Measurements from ENCODE around the gene RYR3.

Gene RYR3

GRCh38 chr15:33395846-33396245, 85.1 kb downstream of the RYR3 start:
- Histone ChIP-seq H3K27ac (no peak overlapping the region), H3K9me3 (no peaks in the 10 kb centered on the region), H3K36me3 (no peaks in the 10 kb centered on the region), H3K4me3 (no peak overlapping the region), H3K4me1 (no peaks in the 10 kb centered on the region), H3K27me3 (no peaks in the 10 kb centered on the region)
- DNase-seq: no peak
- TF ChIP-seq, protein P1, sequence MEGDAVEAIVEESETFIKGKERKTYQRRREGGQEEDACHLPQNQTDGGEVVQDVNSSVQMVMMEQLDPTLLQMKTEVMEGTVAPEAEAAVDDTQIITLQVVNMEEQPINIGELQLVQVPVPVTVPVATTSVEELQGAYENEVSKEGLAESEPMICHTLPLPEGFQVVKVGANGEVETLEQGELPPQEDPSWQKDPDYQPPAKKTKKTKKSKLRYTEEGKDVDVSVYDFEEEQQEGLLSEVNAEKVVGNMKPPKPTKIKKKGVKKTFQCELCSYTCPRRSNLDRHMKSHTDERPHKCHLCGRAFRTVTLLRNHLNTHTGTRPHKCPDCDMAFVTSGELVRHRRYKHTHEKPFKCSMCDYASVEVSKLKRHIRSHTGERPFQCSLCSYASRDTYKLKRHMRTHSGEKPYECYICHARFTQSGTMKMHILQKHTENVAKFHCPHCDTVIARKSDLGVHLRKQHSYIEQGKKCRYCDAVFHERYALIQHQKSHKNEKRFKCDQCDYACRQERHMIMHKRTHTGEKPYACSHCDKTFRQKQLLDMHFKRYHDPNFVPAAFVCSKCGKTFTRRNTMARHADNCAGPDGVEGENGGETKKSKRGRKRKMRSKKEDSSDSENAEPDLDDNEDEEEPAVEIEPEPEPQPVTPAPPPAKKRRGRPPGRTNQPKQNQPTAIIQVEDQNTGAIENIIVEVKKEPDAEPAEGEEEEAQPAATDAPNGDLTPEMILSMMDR (IDR thresholded peaks at IDR 0.05): no peak
- intact Hi-C loops (cut with DNase I; ENCODE audit: low total_unique reads): no loop called here

GRCh38 chr15:33396475-33396874, 85.7 kb downstream of the RYR3 start:
- no peak for DNase-seq
- TF ChIP-seq, protein P1 (IDR thresholded peaks at IDR 0.05): no peak
- intact Hi-C loops (cut with DNase I; ENCODE audit: low total_unique reads): no loop called here
- Histone ChIP-seq H3K27me3 (no peaks in the 10 kb centered on the region), H3K36me3 (no peaks in the 10 kb centered on the region), H3K4me3 (no peak overlapping the region), H3K9me3 (no peaks in the 10 kb centered on the region), H3K27ac (no peak overlapping the region), H3K4me1 (no peaks in the 10 kb centered on the region)

- no peaks in the 10 kb centered on the region for H3K36me3 ChIP-seq
- DNase-seq: no peak
- no peaks in the 10 kb centered on the region for H3K9me3 ChIP-seq
- H3K4me3 ChIP-seq: no peak overlapping the region
- H3K4me1 ChIP-seq: no peaks in the 10 kb centered on the region
- H3K27me3 ChIP-seq: no peaks in the 10 kb centered on the region
- intact Hi-C loops (cut with DNase I; ENCODE audit: low total_unique reads): no loop called here
- TF ChIP-seq, protein P1 (IDR thresholded peaks at IDR 0.05): no peak
- H3K27ac ChIP-seq: no peak overlapping the region
Observed at GRCh38 chr15:33398555-33398954, 87.8 kb downstream of the RYR3 start.

DNA sequence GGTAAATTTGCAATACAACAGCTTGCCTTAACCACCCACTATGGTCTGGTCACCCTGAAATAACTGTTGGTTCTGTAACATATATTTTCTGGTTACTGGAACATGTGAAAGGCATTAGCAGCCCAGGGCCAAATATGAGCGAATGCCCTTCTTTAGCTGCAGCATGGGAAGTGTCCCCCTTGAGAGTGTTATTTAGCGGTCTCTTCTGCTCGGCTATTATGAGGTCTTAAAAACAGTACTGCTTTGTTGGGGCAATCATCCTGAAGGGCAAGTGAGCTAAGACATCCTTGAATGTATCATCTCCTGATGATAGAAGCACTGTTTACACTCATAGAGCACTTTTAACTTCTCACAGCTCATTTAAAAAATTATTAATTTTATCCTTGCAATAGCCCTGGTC, 90.2 kb downstream of the RYR3 start:
- intact Hi-C loops (cut with DNase I; ENCODE audit: low total_unique reads): no loop called here
- DNase-seq: no peak

GRCh38 chr15:33402600-33402999, 91.8 kb downstream of the RYR3 start:
- Histone ChIP-seq H3K27me3 (no peaks in the 10 kb centered on the region), H3K27ac (no peak overlapping the region), H3K4me3 (no peak overlapping the region), H3K36me3 (no peaks in the 10 kb centered on the region), H3K9me3 (no peaks in the 10 kb centered on the region), H3K4me1 (no peaks in the 10 kb centered on the region)
- intact Hi-C loops (cut with DNase I; ENCODE audit: low total_unique reads): no loop called here
- TF ChIP-seq, protein P1 (IDR thresholded peaks at IDR 0.05): no peak
- DNase-seq: no peak

More for the DNA sequence above, 90.2 kb downstream of the RYR3 start:
- Histone ChIP-seq H3K9me3 (no peaks in the 10 kb centered on the region), H3K27ac (no peak overlapping the region), H3K36me3 (no peaks in the 10 kb centered on the region), H3K4me3 (no peak overlapping the region), H3K27me3 (no peaks in the 10 kb centered on the region), H3K4me1 (no peaks in the 10 kb centered on the region)
- TF ChIP-seq, protein P1 (IDR thresholded peaks at IDR 0.05): no peak

DNA sequence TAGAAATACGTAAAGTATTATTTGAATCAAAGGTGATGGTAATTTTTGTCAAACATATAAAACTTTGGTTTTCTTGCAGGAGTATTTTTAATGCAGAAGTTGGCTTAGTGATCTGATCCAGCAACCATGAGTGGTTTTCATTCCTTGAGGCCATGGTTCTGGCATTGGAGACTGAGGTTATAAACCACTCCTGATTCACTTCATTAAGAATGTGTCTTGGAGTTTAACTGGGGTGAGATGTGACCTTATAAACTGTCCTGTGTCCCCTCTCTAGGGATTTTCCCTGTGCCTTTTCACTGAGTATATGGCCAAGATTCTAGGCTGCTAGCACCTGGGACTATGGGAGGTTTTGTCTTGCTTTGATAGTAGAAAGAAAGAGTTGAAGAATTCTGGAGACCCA, 94.3 kb downstream of the RYR3 start:
- Histone ChIP-seq H3K27me3 (no peaks in the 10 kb centered on the region), H3K4me1 (no peaks in the 10 kb centered on the region), H3K36me3 (no peaks in the 10 kb centered on the region), H3K9me3 (no peaks in the 10 kb centered on the region), H3K27ac (no peak overlapping the region), H3K4me3 (no peak overlapping the region)
- intact Hi-C loops (cut with DNase I; ENCODE audit: low total_unique reads): no loop called here
- DNase-seq: no peak
- TF ChIP-seq, protein P1 (IDR thresholded peaks at IDR 0.05): no peak

Data from tibial artery (tissue), 4 donors.